Endodermal cell (in vitro differentiated cells): ENCODE measurements around the gene MDFIC2. TPM values are rescaled to one million over a fixed set of nuclear protein-coding genes. Genes with fewer than 3 reads are reported as not detected.

ENCODE experiments used
- DNase-seq: peaks from one replicate; pipeline ENCODE4 v3.0.0-alpha.2; 2017
- H3K27ac ChIP-seq: 2 replicates; pipeline ENCODE4 v1.5.1; 2013; ENCODE audit warnings: mild to moderate bottlenecking, low read depth, low read length, moderate library complexity
- H3K27me3 ChIP-seq: 2 replicates; pipeline ENCODE4 v1.6.1; 2013; ENCODE audit warnings: mild to moderate bottlenecking, low read length, moderate library complexity; ENCODE audit not compliant: insufficient read depth, control insufficient read depth, poor library complexity, severe bottlenecking
- H3K36me3 ChIP-seq: 2 replicates; pipeline ENCODE4 v1.7.0; 2013; ENCODE audit warnings: mild to moderate bottlenecking, low read length, moderate library complexity; ENCODE audit not compliant: control insufficient read depth, insufficient read depth
- H3K4me1 ChIP-seq: one replicate; pipeline ENCODE4 v1.7.0; 2013; ENCODE audit warnings: low read length; ENCODE audit not compliant: control insufficient read depth, insufficient read depth
- H3K4me3 ChIP-seq: 2 replicates; pipeline ENCODE4 v1.5.1; 2013; ENCODE audit warnings: mild to moderate bottlenecking, low read length, moderate library complexity
- H3K9ac ChIP-seq: 2 replicates; pipeline ENCODE4 v1.6.1; 2013; ENCODE audit warnings: mild to moderate bottlenecking, low read length, moderate library complexity; ENCODE audit not compliant: poor library complexity, severe bottlenecking; ENCODE audit errors: extremely low read depth
- H3K9me3 ChIP-seq: 2 replicates; pipeline ENCODE4 v1.6.1; 2013; ENCODE audit warnings: mild to moderate bottlenecking, low read length, moderate library complexity; ENCODE audit not compliant: control insufficient read depth
- H3K27ac Mint-ChIP-seq: 2 replicates; pipeline ENCODE4 v1.8.0; 2020; ENCODE audit warnings: mixed read lengths
- H3K27me3 Mint-ChIP-seq: 2 replicates; pipeline ENCODE4 v1.8.0; 2021; ENCODE audit warnings: mild to moderate bottlenecking, mixed read lengths; ENCODE audit not compliant: insufficient read depth
- H3K36me3 Mint-ChIP-seq: 2 replicates; pipeline ENCODE4 v1.8.0; 2020; ENCODE audit warnings: low read depth, mixed read lengths
- H3K4me1 Mint-ChIP-seq: 2 replicates; pipeline ENCODE4 v1.8.0; 2020; ENCODE audit warnings: mixed read lengths
- H3K4me3 Mint-ChIP-seq: 2 replicates; pipeline ENCODE4 v1.8.0; 2020; ENCODE audit warnings: mild to moderate bottlenecking, moderate library complexity, mixed read lengths
- H3K9me3 Mint-ChIP-seq: 2 replicates; pipeline ENCODE4 v1.8.0; 2020; ENCODE audit warnings: mild to moderate bottlenecking, mixed read lengths
- WGBS, 2 experiments: methylation state at CpG; one replicate each; pipeline versions ENCODE4 v1.1.5 to v1.1.7; 2013; ENCODE audit warnings: missing lambda C conversion rate in 2 of 2, mixed read lengths in 1 of 2; ENCODE audit not compliant: insufficient coverage in 1 of 2, insufficient read length in 1 of 2; 5-methylcytosine and 5-hydroxymethylcytosine counted together
- total RNA-seq, 2 donors: library from RNA; stranded (reverse); fragmentation: NEBNext Ultra II Directional in 1 of 2; extraction: Animal tissue kit (Norgen Biotek cat#: 25700) in 1 of 2; gene quantifications; 2 replicates in 1 of 2; 3 replicates in 1 of 2; pipeline ENCODE4 v1.2.1, GENCODE V29; 2021
- TF ChIP-seq, protein P1 (sequence below): fragments of 200-600 bp; sonication (generic); conservative IDR thresholded peaks from 2 replicates; pipeline ENCODE4 v1.5.0; 2021; ENCODE audit warnings: antibody characterized with exemption, mild to moderate bottlenecking

The MDFIC2 gene
- total RNA-seq, 2 donors from 2014 or later: not detected

GRCh38 chr3:70185661-70186060 is 126.8 kb downstream of the MDFIC2 start:
- no peak overlapping the region for H3K27ac Mint-ChIP-seq
- no peak overlapping the region for H3K27ac ChIP-seq
- H3K27me3 Mint-ChIP-seq: peaks cover 10% of the 10 kb centered on the region
- no peak overlapping the region for H3K4me3 ChIP-seq
- H3K9ac ChIP-seq: no peak overlapping the region
- no peaks in the 10 kb centered on the region for H3K9me3 ChIP-seq
- H3K4me1 Mint-ChIP-seq: peaks cover 32% of the 10 kb centered on the region
- no peaks in the 10 kb centered on the region for H3K27me3 ChIP-seq
- no peaks in the 10 kb centered on the region for H3K4me1 ChIP-seq
- no peaks in the 10 kb centered on the region for H3K36me3 Mint-ChIP-seq
- WGBS, 2 experiments: 93% methylated on average over 1 of the region's 1 CpG; no CpG with 5 or more reads in 1 of the 2 experiments
- H3K9me3 Mint-ChIP-seq: no peaks in the 10 kb centered on the region
- H3K36me3 ChIP-seq: no peaks in the 10 kb centered on the region
- TF ChIP-seq, protein P1, sequence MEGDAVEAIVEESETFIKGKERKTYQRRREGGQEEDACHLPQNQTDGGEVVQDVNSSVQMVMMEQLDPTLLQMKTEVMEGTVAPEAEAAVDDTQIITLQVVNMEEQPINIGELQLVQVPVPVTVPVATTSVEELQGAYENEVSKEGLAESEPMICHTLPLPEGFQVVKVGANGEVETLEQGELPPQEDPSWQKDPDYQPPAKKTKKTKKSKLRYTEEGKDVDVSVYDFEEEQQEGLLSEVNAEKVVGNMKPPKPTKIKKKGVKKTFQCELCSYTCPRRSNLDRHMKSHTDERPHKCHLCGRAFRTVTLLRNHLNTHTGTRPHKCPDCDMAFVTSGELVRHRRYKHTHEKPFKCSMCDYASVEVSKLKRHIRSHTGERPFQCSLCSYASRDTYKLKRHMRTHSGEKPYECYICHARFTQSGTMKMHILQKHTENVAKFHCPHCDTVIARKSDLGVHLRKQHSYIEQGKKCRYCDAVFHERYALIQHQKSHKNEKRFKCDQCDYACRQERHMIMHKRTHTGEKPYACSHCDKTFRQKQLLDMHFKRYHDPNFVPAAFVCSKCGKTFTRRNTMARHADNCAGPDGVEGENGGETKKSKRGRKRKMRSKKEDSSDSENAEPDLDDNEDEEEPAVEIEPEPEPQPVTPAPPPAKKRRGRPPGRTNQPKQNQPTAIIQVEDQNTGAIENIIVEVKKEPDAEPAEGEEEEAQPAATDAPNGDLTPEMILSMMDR: no peak
- no peak for DNase-seq
- H3K4me3 Mint-ChIP-seq: no peak overlapping the region

- Mint-ChIP-seq H3K9me3 (no peaks in the 10 kb centered on the region), H3K27me3 (peaks cover 10% of the 10 kb centered on the region), H3K27ac (no peak overlapping the region), H3K36me3 (no peaks in the 10 kb centered on the region), H3K4me1 (peaks cover 33% of the 10 kb centered on the region), H3K4me3 (no peak overlapping the region)
- Histone ChIP-seq H3K9ac (no peak overlapping the region), H3K4me1 (no peaks in the 10 kb centered on the region), H3K27ac (no peak overlapping the region), H3K36me3 (no peaks in the 10 kb centered on the region), H3K4me3 (no peak overlapping the region), H3K9me3 (no peaks in the 10 kb centered on the region), H3K27me3 (no peaks in the 10 kb centered on the region)
- TF ChIP-seq, protein P1: no peak
- 89 to 95% methylated on average over 4 to 8 of the region's 8 CpGs for WGBS, 2 experiments
- DNase-seq: no peak
Observed at GRCh38 chr3:70183781-70184504, 128.5 kb downstream of the MDFIC2 start.

DNA sequence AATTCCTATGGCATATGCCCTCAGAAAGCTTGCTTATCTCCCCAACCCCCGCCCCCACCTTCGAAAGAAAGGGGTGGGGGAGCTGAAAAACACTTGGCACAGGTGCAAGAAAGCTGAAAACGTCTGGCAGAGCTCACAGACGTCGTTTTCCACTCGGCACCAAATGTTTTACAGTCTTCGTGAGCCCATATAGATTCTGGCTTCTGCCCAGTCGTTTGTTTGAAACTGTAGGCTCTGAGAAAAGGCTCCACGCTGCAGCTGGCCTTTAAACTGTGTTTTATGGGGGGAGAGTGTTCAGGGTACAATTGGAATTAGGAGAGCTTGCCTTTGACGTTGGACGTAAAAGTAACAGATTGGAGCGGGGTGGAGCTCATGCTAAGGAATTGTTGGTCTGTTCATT is 130.3 kb downstream of the MDFIC2 start:
- H3K9me3 Mint-ChIP-seq: no peaks in the 10 kb centered on the region
- no peak overlapping the region for H3K4me3 Mint-ChIP-seq
- no peaks in the 10 kb centered on the region for H3K4me1 ChIP-seq
- no peak for DNase-seq
- H3K4me3 ChIP-seq: no peak overlapping the region
- no peak overlapping the region for H3K27ac Mint-ChIP-seq
- TF ChIP-seq, protein P1: no peak
- H3K27me3 ChIP-seq: no peaks in the 10 kb centered on the region
- no peak overlapping the region for H3K27ac ChIP-seq
- H3K36me3 Mint-ChIP-seq: no peaks in the 10 kb centered on the region
- WGBS, 2 experiments: 76 to 86% methylated on average over 10 to 12 of the region's 12 CpGs
- H3K9ac ChIP-seq: no peak overlapping the region
- peaks cover 33% of the 10 kb centered on the region for H3K4me1 Mint-ChIP-seq
- H3K9me3 ChIP-seq: no peaks in the 10 kb centered on the region
- H3K27me3 Mint-ChIP-seq: peaks cover 10% of the 10 kb centered on the region
- H3K36me3 ChIP-seq: no peaks in the 10 kb centered on the region
